Panc1 (cell line): ENCODE measurements around the gene STK24.

Source experiments
- CTCF ChIP-seq: fragments of 450-650 bp; IDR thresholded peaks from 2 replicates; pipeline ENCODE4 v1.5.1; 2017; ENCODE audit warnings: mild to moderate bottlenecking
- POLR2AphosphoS5 ChIP-seq: IDR thresholded peaks from 2 replicates; pipeline ENCODE4 v1.6.1; 2012; ENCODE audit warnings: mild to moderate bottlenecking, low read depth, low read length, moderate library complexity

- no peak for TF ChIP-seq CTCF
- no peak for TF ChIP-seq POLR2AphosphoS5
Measured at GRCh38 chr13:98586400-98587345, 9.8 kb upstream of the STK24 start.
